NT2/D1 (cell line): ENCODE data around the gene EFCAB9.

Experiments used
- DNase-seq: peaks from one replicate; pipeline ENCODE4 v3.0.0-alpha.2; 2011; ENCODE audit warnings: low read depth, low spot score
- H3K27me3 ChIP-seq: 2 replicates; pipeline ENCODE4 v1.6.0; 2011; ENCODE audit warnings: mild to moderate bottlenecking; ENCODE audit not compliant: insufficient read length, insufficient read depth
- H3K36me3 ChIP-seq: 2 replicates; pipeline ENCODE4 v1.6.1; 2011; ENCODE audit warnings: mild to moderate bottlenecking, low read length, mixed read lengths; ENCODE audit not compliant: insufficient read depth, insufficient read length
- H3K4me1 ChIP-seq: 2 replicates; pipeline ENCODE4 v1.5.1; 2011; ENCODE audit not compliant: insufficient read depth, insufficient read length
- H3K4me3 ChIP-seq: 2 replicates; pipeline ENCODE4 v1.5.1; 2011; ENCODE audit warnings: low read depth; ENCODE audit not compliant: insufficient read length
- H3K9ac ChIP-seq: 2 replicates; pipeline ENCODE4 v1.6.0; 2011; ENCODE audit warnings: low read depth; ENCODE audit not compliant: insufficient read length
- H3K9me3 ChIP-seq: 2 replicates; pipeline ENCODE4 v1.5.1; 2011; ENCODE audit warnings: mild to moderate bottlenecking, low read length; ENCODE audit not compliant: insufficient read depth
- SUZ12 ChIP-seq: IDR thresholded peaks from 2 replicates; pipeline ENCODE4 v1.6.1; 2011; ENCODE audit not compliant: insufficient read length, insufficient read depth; ENCODE audit errors: extremely low read depth
- YY1 ChIP-seq: IDR thresholded peaks from 2 replicates; pipeline ENCODE4 v1.6.1; 2011; ENCODE audit not compliant: insufficient read length, insufficient read depth
- ZNF274 ChIP-seq: IDR thresholded peaks from 2 replicates; pipeline ENCODE4 v1.6.1; 2011; ENCODE audit warnings: mild to moderate bottlenecking, low read depth, low read length

The EFCAB9 gene

GRCh38 chr5:172173564-172174153 lies 20.3 kb upstream of the EFCAB9 start:
- peaks cover 3% of the 10 kb centered on the region for H3K36me3 ChIP-seq
- DNase-seq = no peak
- H3K9ac ChIP-seq = peak overlapping the region; percentile 21
- H3K27me3 ChIP-seq = no peaks in the 10 kb centered on the region
- H3K9me3 ChIP-seq = no peaks in the 10 kb centered on the region
- H3K4me1 ChIP-seq = peaks cover 6% of the 10 kb centered on the region
- H3K4me3 ChIP-seq = no peak overlapping the region
- TF ChIP-seq ZNF274 = no peak
- TF ChIP-seq SUZ12 = no peak
- TF ChIP-seq YY1 = no peak

- Histone ChIP-seq H3K36me3 (peaks cover 3% of the 10 kb centered on the region), H3K9ac (no peak overlapping the region), H3K4me3 (no peak overlapping the region), H3K4me1 (peaks cover 5% of the 10 kb centered on the region), H3K27me3 (no peaks in the 10 kb centered on the region), H3K9me3 (no peaks in the 10 kb centered on the region)
- no peak for DNase-seq
- TF ChIP-seq ZNF274 (no peak), SUZ12 (no peak), YY1 (no peak)
Observed at GRCh38 chr5:172175263-172175719, 18.7 kb upstream of the EFCAB9 start.

- TF ChIP-seq YY1 = no peak
- no peak for TF ChIP-seq SUZ12
- no peak for TF ChIP-seq ZNF274
- H3K27me3 ChIP-seq = no peaks in the 10 kb centered on the region
- H3K9ac ChIP-seq = no peak overlapping the region
- no peak for DNase-seq
- H3K4me1 ChIP-seq = peaks cover 5% of the 10 kb centered on the region
- H3K9me3 ChIP-seq = no peaks in the 10 kb centered on the region
- no peaks in the 10 kb centered on the region for H3K36me3 ChIP-seq
- no peak overlapping the region for H3K4me3 ChIP-seq
Observed at GRCh38 chr5:172177176-172177575, 16.8 kb upstream of the EFCAB9 start.

- Histone ChIP-seq H3K36me3 (no peaks in the 10 kb centered on the region), H3K27me3 (no peaks in the 10 kb centered on the region), H3K4me3 (no peak overlapping the region), H3K9ac (peak overlapping the region; percentile 21), H3K4me1 (peaks cover under 1% of the 10 kb centered on the region), H3K9me3 (no peaks in the 10 kb centered on the region)
- no peak for DNase-seq
- TF ChIP-seq SUZ12 = no peak
- TF ChIP-seq ZNF274 = no peak
- no peak for TF ChIP-seq YY1
Observed at GRCh38 chr5:172178301-172178987, 15.5 kb upstream of the EFCAB9 start.

- Histone ChIP-seq H3K27me3 (no peaks in the 10 kb centered on the region), H3K36me3 (peaks cover 4% of the 10 kb centered on the region), H3K9me3 (no peaks in the 10 kb centered on the region), H3K4me1 (no peaks in the 10 kb centered on the region), H3K4me3 (no peak overlapping the region), H3K9ac (peak overlapping the region; percentile 23)
- TF ChIP-seq YY1 = no peak
- TF ChIP-seq SUZ12 = no peak
- no peak for TF ChIP-seq ZNF274
- DNase-seq = no peak
Observed at GRCh38 chr5:172178991-172179989, 14.7 kb upstream of the EFCAB9 start.

GRCh38 chr5:172180936-172181335 lies 13.0 kb upstream of the EFCAB9 start:
- Histone ChIP-seq H3K27me3 (no peaks in the 10 kb centered on the region), H3K36me3 (peaks cover 8% of the 10 kb centered on the region), H3K4me1 (peaks cover 3% of the 10 kb centered on the region), H3K9ac (no peak overlapping the region), H3K9me3 (no peaks in the 10 kb centered on the region), H3K4me3 (no peak overlapping the region)
- TF ChIP-seq ZNF274 (no peak), YY1 (no peak), SUZ12 (no peak)
- no peak for DNase-seq

- no peaks in the 10 kb centered on the region for H3K9me3 ChIP-seq
- H3K4me1 ChIP-seq = peaks cover 5% of the 10 kb centered on the region
- H3K36me3 ChIP-seq = peaks cover 8% of the 10 kb centered on the region
- H3K9ac ChIP-seq = no peak overlapping the region
- no peaks in the 10 kb centered on the region for H3K27me3 ChIP-seq
- DNase-seq = no peak
- TF ChIP-seq SUZ12 (no peak), YY1 (no peak), ZNF274 (no peak)
- H3K4me3 ChIP-seq = no peak overlapping the region
Observed at GRCh38 chr5:172182291-172182690, 11.7 kb upstream of the EFCAB9 start.
